Sigmoid colon (tissue), 4 donors: ENCODE results near the gene S100A1.

Experiments used
- EP300 ChIP-seq, 4 donors: sonication (generic); formaldehyde crosslinking; IDR thresholded peaks; one replicate each; pipeline ENCODE4 v1.6.1; 2017; ENCODE audit warnings: antibody characterized with exemption in 4 of 4
- POLR2A ChIP-seq, 2 donors: fragments of 450-650 bp; IDR thresholded peaks; one replicate each; pipeline ENCODE4 v1.6.1; 2016; ENCODE audit warnings: antibody characterized with exemption in 2 of 2, mild to moderate bottlenecking in 2 of 2, moderate library complexity in 2 of 2
- POLR2AphosphoS5 ChIP-seq, 4 donors: sonication (generic); formaldehyde crosslinking; IDR thresholded peaks; one replicate each; pipeline ENCODE4 v1.6.1; 2017; ENCODE audit warnings: antibody characterized with exemption in 4 of 4
- TF ChIP-seq, protein P1 (sequence below), 4 experiments: fragments of 450-650 bp in 3 of 4; fragments of 200-600 bp in 1 of 4; IDR thresholded peaks; one replicate each; pipeline ENCODE4 v1.5.1; 2016 to 2019; ENCODE audit warnings: antibody characterized with exemption in 4 of 4, mild to moderate bottlenecking in 3 of 4, moderate library complexity in 2 of 4

- TF ChIP-seq, protein P1, sequence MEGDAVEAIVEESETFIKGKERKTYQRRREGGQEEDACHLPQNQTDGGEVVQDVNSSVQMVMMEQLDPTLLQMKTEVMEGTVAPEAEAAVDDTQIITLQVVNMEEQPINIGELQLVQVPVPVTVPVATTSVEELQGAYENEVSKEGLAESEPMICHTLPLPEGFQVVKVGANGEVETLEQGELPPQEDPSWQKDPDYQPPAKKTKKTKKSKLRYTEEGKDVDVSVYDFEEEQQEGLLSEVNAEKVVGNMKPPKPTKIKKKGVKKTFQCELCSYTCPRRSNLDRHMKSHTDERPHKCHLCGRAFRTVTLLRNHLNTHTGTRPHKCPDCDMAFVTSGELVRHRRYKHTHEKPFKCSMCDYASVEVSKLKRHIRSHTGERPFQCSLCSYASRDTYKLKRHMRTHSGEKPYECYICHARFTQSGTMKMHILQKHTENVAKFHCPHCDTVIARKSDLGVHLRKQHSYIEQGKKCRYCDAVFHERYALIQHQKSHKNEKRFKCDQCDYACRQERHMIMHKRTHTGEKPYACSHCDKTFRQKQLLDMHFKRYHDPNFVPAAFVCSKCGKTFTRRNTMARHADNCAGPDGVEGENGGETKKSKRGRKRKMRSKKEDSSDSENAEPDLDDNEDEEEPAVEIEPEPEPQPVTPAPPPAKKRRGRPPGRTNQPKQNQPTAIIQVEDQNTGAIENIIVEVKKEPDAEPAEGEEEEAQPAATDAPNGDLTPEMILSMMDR (IDR thresholded peaks at IDR 0.05): peak in 1 of 4 experiments; percentile 44
- peak in 1 of 2 donors; percentile 61 for TF ChIP-seq POLR2A (IDR thresholded peaks at IDR 0.05)
- TF ChIP-seq POLR2AphosphoS5 (IDR thresholded peaks at IDR 0.05): peak; percentile 73 to 92 (median 86)
- no peak for TF ChIP-seq EP300 (IDR thresholded peaks at IDR 0.05)
Measured at GRCh38 chr1:153626904-153627714, 1.1 kb upstream of the S100A1 start, which contains the start of gene S100A13.
